IPS DF 6.9 (cell line): ENCODE measurements around the gene TAOK2.

Source experiments
- DNase-seq: peaks from one replicate; pipeline ENCODE4 v3.0.0-alpha.2; 2013; ENCODE audit warnings: low read depth, low spot score
- H3K27ac ChIP-seq: one replicate; pipeline ENCODE4 v1.5.1; 2013; ENCODE audit warnings: low read length, control low read depth
- H3K27me3 ChIP-seq: 2 replicates; pipeline ENCODE4 v1.6.1; 2013; ENCODE audit warnings: mild to moderate bottlenecking, low read length; ENCODE audit not compliant: control insufficient read depth, insufficient read depth
- H3K36me3 ChIP-seq: 2 replicates; pipeline ENCODE4 v1.6.1; 2013; ENCODE audit warnings: low read length; ENCODE audit not compliant: control insufficient read depth, insufficient read depth
- H3K4me1 ChIP-seq: 2 replicates; pipeline ENCODE4 v1.6.1; 2013; ENCODE audit warnings: low read length; ENCODE audit not compliant: control insufficient read depth, insufficient read depth
- H3K4me3 ChIP-seq: 2 replicates; pipeline ENCODE4 v1.5.1; 2013; ENCODE audit warnings: mild to moderate bottlenecking, low read length
- H3K9me3 ChIP-seq: 2 replicates; pipeline ENCODE4 v1.6.1; 2013; ENCODE audit warnings: low read length, inconsistent platforms; ENCODE audit not compliant: control insufficient read depth, insufficient read depth
- WGBS: extraction: QIAGEN DNeasy Blood & Tissue Kit; methylation state at CpG from one replicate; pipeline ENCODE4 v1.1.7; 2013; ENCODE audit warnings: mixed read lengths, missing lambda C conversion rate; ENCODE audit not compliant: insufficient read length, insufficient coverage; 5-methylcytosine and 5-hydroxymethylcytosine counted together

The TAOK2 gene

DNA sequence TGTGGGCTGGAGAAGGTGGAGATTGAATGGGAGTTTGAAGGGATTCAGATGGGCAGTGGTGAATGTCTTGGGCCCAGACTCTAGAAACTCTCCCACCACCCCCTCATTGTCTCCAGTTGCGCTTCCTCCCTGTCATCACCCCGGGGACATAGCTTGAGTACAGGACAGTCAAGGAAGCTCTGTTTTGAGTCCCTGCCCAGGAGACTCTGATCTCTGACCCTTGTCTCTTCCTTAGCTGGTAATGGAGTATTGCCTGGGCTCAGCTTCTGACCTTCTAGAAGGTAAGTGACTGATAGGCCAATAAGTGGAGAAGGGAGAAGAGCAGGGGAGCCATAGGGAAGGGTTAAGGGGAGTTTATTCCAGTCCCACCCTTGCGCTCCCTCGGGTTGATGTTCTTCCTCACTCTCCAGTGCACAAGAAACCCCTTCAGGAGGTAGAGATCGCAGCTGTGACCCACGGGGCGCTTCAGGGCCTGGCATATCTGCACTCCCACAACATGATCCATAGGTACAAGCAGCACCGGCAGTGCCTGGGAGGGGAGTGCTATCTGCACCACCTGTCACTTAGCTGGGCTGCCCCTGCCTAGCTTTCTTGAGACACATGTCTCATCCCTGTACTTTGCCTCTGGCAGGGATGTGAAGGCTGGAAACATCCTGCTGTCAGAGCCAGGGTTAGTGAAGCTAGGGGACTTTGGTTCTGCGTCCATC, 5.0 kb downstream of the TAOK2 start:
- peaks cover 29% of the 10 kb centered on the region for H3K36me3 ChIP-seq
- 0 out of 2 replicates have a peak, but pooled peaks cover 4% of the 10 kb centered on the region for H3K4me1 ChIP-seq
- DNase-seq = no peak
- H3K27ac ChIP-seq = no peak overlapping the region
- WGBS = no CpG with 5 or more reads among the region's 9 CpGs
- no peaks in the 10 kb centered on the region for H3K27me3 ChIP-seq
- H3K4me3 ChIP-seq = no peak overlapping the region
- no peaks in the 10 kb centered on the region for H3K9me3 ChIP-seq

DNA sequence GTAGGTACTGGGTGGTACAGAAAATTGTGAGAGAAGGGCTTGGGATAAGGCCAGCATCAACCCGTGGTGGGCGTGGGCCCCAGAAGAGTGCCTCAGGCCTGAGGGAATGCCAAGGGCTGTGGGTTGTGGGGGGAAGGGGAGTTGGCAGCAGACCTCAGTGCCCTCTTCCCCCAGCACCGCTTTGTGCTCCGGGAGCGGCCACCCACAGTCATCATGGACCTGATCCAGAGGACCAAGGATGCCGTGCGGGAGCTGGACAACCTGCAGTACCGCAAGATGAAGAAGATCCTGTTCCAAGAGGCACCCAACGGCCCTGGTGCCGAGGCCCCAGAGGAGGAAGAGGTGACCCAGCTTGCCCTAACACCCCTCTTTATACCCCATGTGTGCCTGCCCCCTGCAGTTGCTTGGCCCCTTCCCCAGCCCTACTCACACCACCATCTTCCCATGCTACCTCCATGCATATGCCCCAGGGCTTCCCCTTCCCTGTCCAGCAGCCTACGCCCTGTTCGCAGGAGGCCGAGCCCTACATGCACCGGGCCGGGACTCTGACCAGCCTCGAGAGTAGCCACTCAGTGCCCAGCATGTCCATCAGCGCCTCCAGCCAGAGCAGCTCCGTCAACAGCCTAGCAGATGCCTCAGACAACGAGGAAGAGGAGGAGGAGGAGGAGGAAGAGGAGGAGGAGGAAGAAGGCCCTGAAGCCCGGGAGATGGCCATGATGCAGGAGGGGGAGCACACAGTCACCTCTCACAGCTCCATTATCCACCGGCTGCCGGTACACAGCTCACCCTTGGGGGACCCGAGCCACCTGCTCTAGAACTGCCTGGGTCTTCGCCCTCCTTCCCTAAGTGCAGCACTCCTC, 9.1 kb downstream of the TAOK2 start:
- H3K4me3 ChIP-seq = no peak overlapping the region
- no CpG with 5 or more reads among the region's 24 CpGs for WGBS
- H3K9me3 ChIP-seq = no peaks in the 10 kb centered on the region
- H3K27me3 ChIP-seq = no peaks in the 10 kb centered on the region
- H3K4me1 ChIP-seq = no peaks in the 10 kb centered on the region
- H3K36me3 ChIP-seq = peaks cover 46% of the 10 kb centered on the region
- H3K27ac ChIP-seq = no peak overlapping the region
- DNase-seq = no peak

DNA sequence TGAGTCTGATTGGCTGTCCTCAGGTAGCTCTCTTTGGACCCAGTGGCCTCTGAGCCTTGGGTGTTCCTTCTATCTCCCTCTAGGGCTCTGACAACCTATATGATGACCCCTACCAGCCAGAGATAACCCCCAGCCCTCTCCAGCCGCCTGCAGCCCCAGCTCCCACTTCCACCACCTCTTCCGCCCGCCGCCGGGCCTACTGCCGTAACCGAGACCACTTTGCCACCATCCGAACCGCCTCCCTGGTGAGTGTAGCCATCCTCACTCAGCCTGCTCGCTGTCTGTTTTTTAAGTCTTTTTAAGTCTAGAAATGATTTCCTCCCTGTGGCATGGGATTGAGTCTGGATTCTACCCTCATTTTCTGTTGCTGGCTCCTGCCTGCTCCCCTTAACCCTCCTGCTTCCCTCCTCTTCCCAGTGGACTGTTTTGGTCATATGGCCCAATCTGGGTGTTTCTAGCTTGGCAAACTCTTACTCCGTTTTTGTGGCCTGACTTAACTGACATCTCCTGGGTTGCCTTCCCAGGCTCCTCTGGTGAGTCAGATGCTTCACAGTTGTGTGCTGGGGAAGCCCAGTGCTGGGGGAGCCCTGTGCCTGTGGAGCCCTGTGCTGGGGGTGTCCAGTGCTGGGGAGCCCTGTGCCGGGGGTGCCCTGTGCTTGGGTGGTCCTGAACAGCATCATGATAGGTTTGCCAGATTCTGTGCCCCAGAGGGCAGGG, 9.9 kb downstream of the TAOK2 start:
- Histone ChIP-seq H3K4me1 (no peaks in the 10 kb centered on the region), H3K4me3 (no peak overlapping the region), H3K27me3 (no peaks in the 10 kb centered on the region), H3K9me3 (no peaks in the 10 kb centered on the region), H3K27ac (no peak overlapping the region), H3K36me3 (peaks cover 45% of the 10 kb centered on the region)
- DNase-seq = no peak
- WGBS = no CpG with 5 or more reads among the region's 12 CpGs

DNA sequence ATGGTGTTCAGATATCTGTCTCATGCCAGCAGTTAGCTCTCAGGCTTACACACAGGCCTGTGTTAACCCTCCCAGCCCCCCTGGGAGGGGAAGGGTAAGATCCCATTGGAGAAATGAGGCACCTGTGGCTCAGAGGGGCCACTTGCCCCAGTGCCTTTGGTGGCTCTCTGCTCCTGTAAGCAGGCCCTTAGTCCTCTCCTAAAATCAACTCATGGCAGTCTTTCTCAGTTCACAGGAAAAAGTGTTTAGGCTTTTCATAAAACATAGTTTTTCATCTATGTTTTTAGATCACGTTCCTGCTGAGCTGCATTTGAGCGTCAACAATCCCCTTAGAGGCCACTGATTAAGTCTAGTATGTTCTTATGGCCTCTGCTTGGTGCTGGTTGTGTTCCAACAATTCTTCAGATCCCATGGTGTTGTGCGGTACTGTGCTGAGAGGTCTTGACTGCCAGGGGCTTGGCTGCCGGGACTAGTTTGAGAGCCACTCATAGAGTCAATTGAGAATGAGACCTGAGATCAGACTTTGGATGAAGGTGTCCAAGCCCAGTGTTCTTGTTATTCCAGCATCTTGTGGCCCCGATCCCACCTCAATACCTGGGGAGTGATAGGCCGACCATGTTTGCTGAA, 10.6 kb downstream of the TAOK2 start:
- Histone ChIP-seq H3K27me3 (no peaks in the 10 kb centered on the region), H3K4me1 (no peaks in the 10 kb centered on the region), H3K27ac (no peak overlapping the region), H3K9me3 (no peaks in the 10 kb centered on the region), H3K36me3 (peaks cover 40% of the 10 kb centered on the region), H3K4me3 (no peak overlapping the region)
- no CpG with 5 or more reads among the region's 6 CpGs for WGBS
- no peak for DNase-seq

DNA sequence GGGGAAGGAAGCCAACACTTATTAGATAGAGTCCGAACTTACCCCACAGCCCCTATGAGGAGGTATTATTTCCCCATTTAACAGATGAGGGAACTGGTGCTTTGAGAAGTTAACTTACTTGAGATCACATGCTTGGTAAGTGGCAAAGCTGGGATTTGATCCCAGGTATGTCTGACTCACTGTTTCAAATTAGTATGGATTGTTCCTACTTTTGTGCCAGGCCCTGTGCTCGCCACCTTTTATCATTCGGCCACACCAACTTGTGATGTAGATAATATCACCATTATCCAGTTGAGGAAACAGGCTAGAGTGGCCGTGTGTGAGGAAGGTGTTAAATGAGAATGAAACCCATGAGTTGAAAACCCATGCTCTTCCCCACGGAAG, 11.1 kb downstream of the TAOK2 start:
- Histone ChIP-seq H3K4me1 (no peaks in the 10 kb centered on the region), H3K9me3 (no peaks in the 10 kb centered on the region), H3K36me3 (peaks cover 39% of the 10 kb centered on the region), H3K27ac (no peak overlapping the region), H3K27me3 (no peaks in the 10 kb centered on the region), H3K4me3 (no peak overlapping the region)
- DNase-seq = no peak
- WGBS = no CpG with 5 or more reads among the region's 5 CpGs

DNA sequence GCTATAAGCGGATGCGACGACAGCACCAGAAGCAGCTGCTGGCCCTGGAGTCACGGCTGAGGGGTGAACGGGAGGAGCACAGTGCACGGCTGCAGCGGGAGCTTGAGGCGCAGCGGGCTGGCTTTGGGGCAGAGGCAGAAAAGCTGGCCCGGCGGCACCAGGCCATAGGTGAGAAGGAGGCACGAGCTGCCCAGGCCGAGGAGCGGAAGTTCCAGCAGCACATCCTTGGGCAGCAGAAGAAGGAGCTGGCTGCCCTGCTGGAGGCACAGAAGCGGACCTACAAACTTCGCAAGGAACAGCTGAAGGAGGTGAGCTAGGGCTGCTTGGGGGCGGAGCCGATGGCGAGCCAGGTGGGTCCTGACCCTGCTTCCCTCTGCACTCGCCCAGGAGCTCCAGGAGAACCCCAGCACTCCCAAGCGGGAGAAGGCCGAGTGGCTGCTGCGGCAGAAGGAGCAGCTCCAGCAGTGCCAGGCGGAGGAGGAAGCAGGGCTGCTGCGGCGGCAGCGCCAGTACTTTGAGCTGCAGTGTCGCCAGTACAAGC, 11.7 kb downstream of the TAOK2 start:
- Histone ChIP-seq H3K4me1 (no peaks in the 10 kb centered on the region), H3K9me3 (no peaks in the 10 kb centered on the region), H3K27ac (no peak overlapping the region), H3K4me3 (no peak overlapping the region), H3K36me3 (peaks cover 39% of the 10 kb centered on the region), H3K27me3 (no peaks in the 10 kb centered on the region)
- WGBS = no CpG with 5 or more reads among the region's 28 CpGs
- no peak for DNase-seq

DNA sequence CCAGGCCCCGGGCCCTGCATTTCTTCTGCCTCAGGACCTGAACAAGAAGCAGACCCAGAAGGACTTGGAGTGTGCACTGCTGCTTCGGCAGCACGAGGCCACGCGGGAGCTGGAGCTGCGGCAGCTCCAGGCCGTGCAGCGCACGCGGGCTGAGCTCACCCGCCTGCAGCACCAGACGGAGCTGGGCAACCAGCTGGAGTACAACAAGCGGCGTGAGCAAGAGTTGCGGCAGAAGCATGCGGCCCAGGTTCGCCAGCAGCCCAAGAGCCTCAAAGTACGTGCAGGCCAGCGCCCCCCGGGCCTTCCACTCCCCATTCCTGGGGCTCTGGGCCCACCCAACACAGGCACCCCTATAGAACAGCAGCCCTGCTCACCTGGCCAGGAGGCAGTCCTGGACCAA, 12.6 kb downstream of the TAOK2 start:
- Histone ChIP-seq H3K27ac (no peak overlapping the region), H3K4me1 (no peaks in the 10 kb centered on the region), H3K4me3 (no peak overlapping the region), H3K9me3 (no peaks in the 10 kb centered on the region), H3K27me3 (no peaks in the 10 kb centered on the region), H3K36me3 (peaks cover 40% of the 10 kb centered on the region)
- no CpG with 5 or more reads among the region's 20 CpGs for WGBS
- DNase-seq = no peak

DNA sequence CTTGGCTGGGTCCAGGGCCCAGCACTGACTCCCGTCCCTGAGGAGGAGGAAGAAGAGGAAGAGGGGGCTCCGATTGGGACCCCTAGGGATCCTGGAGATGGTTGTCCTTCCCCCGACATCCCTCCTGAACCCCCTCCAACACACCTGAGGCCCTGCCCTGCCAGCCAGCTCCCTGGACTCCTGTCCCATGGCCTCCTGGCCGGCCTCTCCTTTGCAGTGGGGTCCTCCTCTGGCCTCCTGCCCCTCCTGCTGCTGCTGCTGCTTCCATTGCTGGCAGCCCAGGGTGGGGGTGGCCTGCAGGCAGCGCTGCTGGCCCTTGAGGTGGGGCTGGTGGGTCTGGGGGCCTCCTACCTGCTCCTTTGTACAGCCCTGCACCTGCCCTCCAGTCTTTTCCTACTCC, 13.3 kb downstream of the TAOK2 start:
- no CpG with 5 or more reads among the region's 5 CpGs for WGBS
- Histone ChIP-seq H3K4me3 (no peak overlapping the region), H3K27me3 (no peaks in the 10 kb centered on the region), H3K27ac (no peak overlapping the region), H3K9me3 (no peaks in the 10 kb centered on the region), H3K4me1 (no peaks in the 10 kb centered on the region), H3K36me3 (peaks cover 34% of the 10 kb centered on the region)
- no peak for DNase-seq

DNA sequence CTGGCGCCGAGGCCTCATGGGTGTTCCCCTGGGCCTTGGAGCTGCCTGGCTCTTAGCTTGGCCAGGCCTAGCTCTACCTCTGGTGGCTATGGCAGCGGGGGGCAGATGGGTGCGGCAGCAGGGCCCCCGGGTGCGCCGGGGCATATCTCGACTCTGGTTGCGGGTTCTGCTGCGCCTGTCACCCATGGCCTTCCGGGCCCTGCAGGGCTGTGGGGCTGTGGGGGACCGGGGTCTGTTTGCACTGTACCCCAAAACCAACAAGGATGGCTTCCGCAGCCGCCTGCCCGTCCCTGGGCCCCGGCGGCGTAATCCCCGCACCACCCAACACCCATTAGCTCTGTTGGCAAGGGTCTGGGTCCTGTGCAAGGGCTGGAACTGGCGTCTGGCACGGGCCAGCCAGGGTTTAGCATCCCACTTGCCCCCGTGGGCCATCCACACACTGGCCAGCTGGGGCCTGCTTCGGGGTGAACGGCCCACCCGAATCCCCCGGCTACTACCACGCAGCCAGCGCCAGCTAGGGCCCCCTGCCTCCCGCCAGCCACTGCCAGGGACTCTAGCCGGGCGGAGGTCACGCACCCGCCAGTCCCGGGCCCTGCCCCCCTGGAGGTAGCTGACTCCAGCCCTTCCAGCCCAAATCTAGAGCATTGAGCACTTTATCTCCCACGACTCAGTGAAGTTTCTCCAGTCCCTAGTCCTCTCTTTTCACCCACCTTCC, 13.9 kb downstream of the TAOK2 start:
- H3K27ac ChIP-seq = no peak overlapping the region
- peaks cover 35% of the 10 kb centered on the region for H3K36me3 ChIP-seq
- H3K4me1 ChIP-seq = no peaks in the 10 kb centered on the region
- no peaks in the 10 kb centered on the region for H3K27me3 ChIP-seq
- no peak overlapping the region for H3K4me3 ChIP-seq
- no peaks in the 10 kb centered on the region for H3K9me3 ChIP-seq
- DNase-seq = no peak
- no CpG with 5 or more reads among the region's 35 CpGs for WGBS
